Keratinocyte (primary cell): ENCODE measurements around the gene PPL. TPM values are rescaled to one million over a fixed set of nuclear protein-coding genes. Genes with fewer than 3 reads are reported as not detected.

ENCODE experiments used
- DNase-seq: peaks from one replicate; pipeline ENCODE4 v3.0.0-alpha.2; 2011; ENCODE audit warnings: low read depth, missing footprints, low spot score
- FAIRE-seq: peaks from 2 replicates; lab custom pipeline; 2011; peaks lifted over from hg19 to GRCh38; lab: Jason Lieb, UNC
- H2AFZ ChIP-seq: 2 replicates; pipeline ENCODE4 v1.6.0; 2012; ENCODE audit warnings: low read length, control low read depth, inconsistent platforms; ENCODE audit not compliant: control insufficient read depth
- H3K27ac ChIP-seq: 2 replicates; pipeline ENCODE4 v1.5.1; 2011; ENCODE audit warnings: low read length; ENCODE audit not compliant: control insufficient read depth, insufficient read depth
- H3K27me3 ChIP-seq: 3 replicates; pipeline ENCODE4 v1.6.0; 2011; ENCODE audit warnings: low read length; ENCODE audit not compliant: control insufficient read depth, insufficient read depth; ENCODE audit errors: extremely low read depth
- H3K36me3 ChIP-seq, 2 experiments: 2 replicates in 1 of 2; 3 replicates in 1 of 2; pipeline ENCODE4 v1.5.1; 2011; ENCODE audit warnings: low read length in 2 of 2, mild to moderate bottlenecking in 1 of 2; ENCODE audit not compliant: control insufficient read depth in 2 of 2, insufficient read depth in 2 of 2; ENCODE audit errors: extremely low read depth in 1 of 2
- H3K4me1 ChIP-seq: 3 replicates; pipeline ENCODE4 v1.5.1; 2011; ENCODE audit warnings: low read length; ENCODE audit not compliant: control insufficient read depth, insufficient read depth; ENCODE audit errors: extremely low read depth
- H3K4me2 ChIP-seq: 3 replicates; pipeline ENCODE4 v1.6.0; 2011; ENCODE audit warnings: low read depth, low read length; ENCODE audit not compliant: control insufficient read depth, insufficient read depth; ENCODE audit errors: extremely low read depth
- H3K4me3 ChIP-seq, 3 experiments: fragments of 200-600 bp in 1 of 3; sonication (generic) in 1 of 3; 2 replicates in 2 of 3; 3 replicates in 1 of 3; pipeline ENCODE4 v1.5.1; 2011 to 2016; ENCODE audit warnings: low read length in 3 of 3, mild to moderate bottlenecking in 3 of 3, control low read depth in 2 of 3, inconsistent platforms in 1 of 3, low read depth in 1 of 3, mixed read lengths in 1 of 3, mixed run types in 1 of 3, moderate library complexity in 1 of 3; ENCODE audit not compliant: control insufficient read depth in 2 of 3, insufficient read depth in 2 of 3; ENCODE audit errors: extremely low read depth in 1 of 3
- H3K79me2 ChIP-seq: 2 replicates; pipeline ENCODE4 v1.6.0; 2012; ENCODE audit warnings: low read length; ENCODE audit not compliant: control insufficient read depth, insufficient read depth
- H3K9ac ChIP-seq: 3 replicates; pipeline ENCODE4 v1.6.0; 2011; ENCODE audit warnings: low read length; ENCODE audit not compliant: control insufficient read depth, insufficient read depth; ENCODE audit errors: extremely low read depth
- H3K9me1 ChIP-seq: 3 replicates; pipeline ENCODE4 v1.6.0; 2011; ENCODE audit warnings: low read length; ENCODE audit not compliant: control insufficient read depth, insufficient read depth; ENCODE audit errors: extremely low read depth
- H3K9me3 ChIP-seq: 2 replicates; pipeline ENCODE4 v1.5.1; 2012; ENCODE audit warnings: low read depth, low read length; ENCODE audit not compliant: control insufficient read depth
- H4K20me1 ChIP-seq: 3 replicates; pipeline ENCODE4 v1.6.0; 2011; ENCODE audit warnings: low read length; ENCODE audit not compliant: control insufficient read depth, insufficient read depth; ENCODE audit errors: extremely low read depth
- CTCF ChIP-seq, 3 experiments: IDR thresholded peaks in 1 of 3; conservative IDR thresholded peaks in 1 of 3; optimal IDR thresholded peaks in 1 of 3; 2 replicates in 2 of 3; 3 replicates in 1 of 3; pipeline versions ENCODE3 to v1.5.1; 2011; ENCODE audit warnings: low read length in 3 of 3, mild to moderate bottlenecking in 3 of 3, moderate library complexity in 2 of 3, control low read depth in 1 of 3, inconsistent platforms in 1 of 3; ENCODE audit not compliant: insufficient read depth in 2 of 3; ENCODE audit errors: extremely low read depth in 1 of 3
- EZH2 ChIP-seq: IDR thresholded peaks from one replicate; pipeline ENCODE4 v1.6.1; 2012; ENCODE audit warnings: inconsistent platforms, mild to moderate bottlenecking, low read length, moderate library complexity
- dilution Hi-C: fragments of 300-500 bp; cut with MboI; formaldehyde crosslinking; loops from one replicate; pipeline ENCODE4 v1.7.0; 2020; ENCODE audit warnings: low sequenced_read_pairs; ENCODE audit not compliant: extremely low pct_ligation_motif_present
- polyA plus RNA-seq, 5 experiments: library from polyadenylated mRNA; depleted of rRNA in 3 of 5; stranded (reverse) in 3 of 5; stranded (forward) in 1 of 5; unstranded in 1 of 5; fragments of >200 nt; gene quantifications; 1 replicate in 1 of 5; 2 replicates in 3 of 5; 3 replicates in 1 of 5; pipeline versions ENCODE4 v1.2.1 to v1.2.3, GENCODE V29; 2011 to 2012; ENCODE audit warnings: missing spikeins in 2 of 5, low read depth in 1 of 5, low replicate concordance in 1 of 5

PPL gene
- polyA plus RNA-seq, 1 donor (not counting 4 experiments of a cell fraction or from before 2014, with no cell fraction given), result 26.6 TPM

GRCh38 chr16:4946917-4947316 lies 10.0 kb upstream of the PPL start:
- H2AFZ ChIP-seq, result no peak overlapping the region
- dilution Hi-C loops, result no loop called here
- FAIRE-seq, result no peak
- H3K9me1 ChIP-seq, result no peaks in the 10 kb centered on the region
- H4K20me1 ChIP-seq, result no peaks in the 10 kb centered on the region
- H3K36me3 ChIP-seq, result no peaks in the 10 kb centered on the region
- no peak overlapping the region for H3K9ac ChIP-seq
- no peak overlapping the region for H3K4me3 ChIP-seq
- H3K9me3 ChIP-seq, result no peaks in the 10 kb centered on the region
- no peak for DNase-seq
- H3K27ac ChIP-seq, result no peak overlapping the region
- H3K79me2 ChIP-seq, result no peaks in the 10 kb centered on the region
- H3K4me2 ChIP-seq, result no peak overlapping the region
- peaks cover 40% of the 10 kb centered on the region for H3K4me1 ChIP-seq
- H3K27me3 ChIP-seq, result no peaks in the 10 kb centered on the region
- no peak for TF ChIP-seq EZH2
- TF ChIP-seq CTCF (optimal IDR thresholded peaks at IDR 0.05 in 1 of 3, IDR thresholded peaks at IDR 0.05 in 1 of 3, conservative IDR thresholded peaks at IDR 0.05 in 1 of 3; ENCODE audit: extremely low read depth in 1 of 3, insufficient read depth in 2 of 3, low read length in 3 of 3), result no peak

GRCh38 chr16:4945560-4946502 lies 8.9 kb upstream of the PPL start:
- H3K4me2 ChIP-seq, result peak overlapping the region; percentile 62
- peaks cover 40% of the 10 kb centered on the region for H3K4me1 ChIP-seq
- TF ChIP-seq CTCF (optimal IDR thresholded peaks at IDR 0.05 in 1 of 3, IDR thresholded peaks at IDR 0.05 in 1 of 3, conservative IDR thresholded peaks at IDR 0.05 in 1 of 3; ENCODE audit: extremely low read depth in 1 of 3, insufficient read depth in 2 of 3, low read length in 3 of 3), result no peak
- TF ChIP-seq EZH2, result no peak
- H2AFZ ChIP-seq, result no peak overlapping the region
- H3K4me3 ChIP-seq, result no peak overlapping the region
- H3K9ac ChIP-seq, result no peak overlapping the region
- H3K79me2 ChIP-seq, result no peaks in the 10 kb centered on the region
- DNase-seq, result peak; percentile 95
- no peaks in the 10 kb centered on the region for H3K36me3 ChIP-seq
- H3K27me3 ChIP-seq, result no peaks in the 10 kb centered on the region
- no peaks in the 10 kb centered on the region for H3K9me3 ChIP-seq
- H4K20me1 ChIP-seq, result no peaks in the 10 kb centered on the region
- dilution Hi-C loops, result no loop called here
- FAIRE-seq, result peak; percentile 9
- no peaks in the 10 kb centered on the region for H3K9me1 ChIP-seq
- H3K27ac ChIP-seq, result no peak overlapping the region
